Gastrocnemius medialis (tissue), 4 donors: ENCODE measurements around the gene ATP13A5. TPM values are rescaled to one million over a fixed set of nuclear protein-coding genes. Genes with fewer than 3 reads are reported as not detected.

Experiments used
- ATAC-seq, 2 donors: fragments of 150-250 bp; one replicate each; pipeline ENCODE4 v1.9.1; 2016
- DNase-seq, 2 donors: peaks; one replicate each; pipeline ENCODE4 v3.0.0-alpha.2; 2019
- H3K27ac ChIP-seq, 4 donors: fragments of 200-600 bp; sonication (generic); 1 replicate in 1 of 4; 2 replicates in 3 of 4; pipeline ENCODE4 v1.5.1; 2016 to 2018; ENCODE audit warnings: mild to moderate bottlenecking in 2 of 4, moderate library complexity in 1 of 4
- H3K27me3 ChIP-seq, 3 donors: fragments of 200-600 bp; sonication (generic) in 2 of 3; 1 replicate in 1 of 3; 2 replicates in 2 of 3; pipeline versions ENCODE4 v1.5.1 to v1.6.0; 2016 to 2019; ENCODE audit warnings: mild to moderate bottlenecking in 1 of 3, moderate library complexity in 1 of 3
- H3K36me3 ChIP-seq, 2 donors: fragments of 200-600 bp; sonication (generic) in 1 of 2; one replicate each; pipeline ENCODE4 v1.5.1; 2017 to 2018
- H3K4me1 ChIP-seq, 2 donors: fragments of 200-600 bp; sonication (generic) in 1 of 2; one replicate each; pipeline ENCODE4 v1.5.1; 2016 to 2017; ENCODE audit warnings: mild to moderate bottlenecking in 2 of 2
- H3K4me3 ChIP-seq, 4 donors: fragments of 200-600 bp; sonication (generic) in 3 of 4; 1 replicate in 1 of 4; 2 replicates in 3 of 4; pipeline ENCODE4 v1.5.1; 2016 to 2019; ENCODE audit warnings: mild to moderate bottlenecking in 2 of 4
- H3K9me3 ChIP-seq, 3 donors: fragments of 200-600 bp; sonication (generic) in 2 of 3; 1 replicate in 1 of 3; 2 replicates in 2 of 3; pipeline ENCODE4 v1.5.1; 2016 to 2019
- CTCF ChIP-seq, 5 experiments: fragments of 450-650 bp in 3 of 5; fragments of 200-600 bp in 2 of 5; sonication (generic) in 2 of 5; IDR thresholded peaks in 4 of 5; conservative IDR thresholded peaks in 1 of 5; 1 replicate in 4 of 5; 2 replicates in 1 of 5; pipeline ENCODE4 v1.5.1; 2016 to 2019; ENCODE audit warnings: antibody characterized with exemption in 5 of 5, mild to moderate bottlenecking in 3 of 5, moderate library complexity in 3 of 5
- POLR2A ChIP-seq, 2 donors: fragments of 450-650 bp; IDR thresholded peaks; one replicate each; pipeline ENCODE4 v1.6.1; 2017; ENCODE audit warnings: antibody characterized with exemption in 2 of 2, mild to moderate bottlenecking in 2 of 2, moderate library complexity in 2 of 2
- in situ Hi-C, 4 donors: fragments of 200-750 bp; cut with MboI; loops; one replicate each; pipeline versions ENCODE4 v1.15.0 to v1.8.0; 2017; ENCODE audit warnings: low sequenced_read_pairs in 4 of 4
- intact Hi-C: fragments of 100-400 bp; cut with DNase I; formaldehyde crosslinking; loops from one replicate; pipeline ENCODE4 v1.15.1; 2023; ENCODE audit warnings: low total_unique reads
- total RNA-seq, 4 donors: library from RNA; depleted of rRNA; stranded (reverse); fragments of >200 nt; gene quantifications; one replicate each; pipeline versions ENCODE4 v1.1.0 to v1.2.3, GENCODE V29; 2016

ATP13A5 gene
- total RNA-seq, 4 donors from 2014 or later: not detected

- H3K36me3 ChIP-seq: no peaks in the 10 kb centered on the region
- H3K9me3 ChIP-seq: no peaks in the 10 kb centered on the region
- no peak for TF ChIP-seq CTCF (IDR thresholded peaks at IDR 0.05 in 4 of 5, conservative IDR thresholded peaks at IDR 0.05 in 1 of 5)
- no peak for TF ChIP-seq POLR2A (IDR thresholded peaks at IDR 0.05)
- H3K4me3 ChIP-seq: no peak overlapping the region
- H3K27me3 ChIP-seq: no peaks in the 10 kb centered on the region
- H3K27ac ChIP-seq: no peak overlapping the region
- H3K4me1 ChIP-seq: peaks cover 0 to 4% of the 10 kb centered on the region in 2 donors
- DNase-seq (no peak), ATAC-seq (no peak)
- intact Hi-C loops: no loop called here
- in situ Hi-C loops: no loop called here
These were observed 82.6 kb downstream of the ATP13A5 start for GRCh38 chr3:193295985-193296384.

- TF ChIP-seq POLR2A (IDR thresholded peaks at IDR 0.05) (no peak), CTCF (IDR thresholded peaks at IDR 0.05 in 4 of 5, conservative IDR thresholded peaks at IDR 0.05 in 1 of 5) (no peak)
- no peak for DNase-seq
These were observed 86.2 kb downstream of the ATP13A5 start for GRCh38 chr3:193292386-193292785.

DNA sequence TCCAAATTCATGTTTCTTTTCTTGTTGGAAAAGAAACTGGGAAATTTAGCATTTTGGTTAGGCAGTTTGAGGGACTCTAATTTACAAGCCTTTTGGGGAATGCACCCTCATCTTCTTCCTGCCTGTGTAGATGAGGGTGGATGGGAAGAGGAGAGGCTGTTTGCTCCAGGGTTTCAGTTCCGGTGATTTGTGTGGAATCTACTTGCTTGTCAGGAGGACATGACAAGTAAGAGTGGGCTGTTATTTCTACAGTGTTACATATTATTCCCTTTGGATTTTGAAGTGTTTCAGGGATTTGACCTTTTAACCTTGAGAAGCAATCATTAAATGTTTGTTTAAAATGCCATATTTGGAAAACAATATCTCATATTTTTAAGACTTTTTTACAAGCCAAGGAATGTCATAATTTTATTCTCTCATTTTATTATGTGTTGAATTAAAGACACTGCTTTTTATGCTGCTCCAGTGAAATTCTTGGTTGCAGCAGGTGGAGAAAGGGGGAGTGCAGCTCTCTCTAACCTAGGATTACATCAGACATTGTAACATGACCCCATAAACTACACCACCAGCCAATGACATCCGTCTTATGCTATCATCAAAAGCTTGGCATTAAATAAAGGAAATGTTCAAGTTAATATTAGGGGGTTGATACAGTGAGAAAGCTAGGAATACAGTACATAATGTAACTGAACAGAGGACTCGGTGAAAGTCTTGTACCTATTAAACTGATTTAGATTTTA lies 107.3 kb downstream of the ATP13A5 start:
- Histone ChIP-seq H3K27me3 (no peaks in the 10 kb centered on the region), H3K4me3 (no peak overlapping the region), H3K4me1 (peaks cover 9 to 12% of the 10 kb centered on the region in 2 donors), H3K36me3 (no peaks in the 10 kb centered on the region), H3K27ac (no peak overlapping the region), H3K9me3 (no peaks in the 10 kb centered on the region)
- DNase-seq: no peak
- ATAC-seq: no peak
- intact Hi-C loops: no loop called here
- no peak for TF ChIP-seq POLR2A (IDR thresholded peaks at IDR 0.05)
- TF ChIP-seq CTCF (IDR thresholded peaks at IDR 0.05 in 4 of 5, conservative IDR thresholded peaks at IDR 0.05 in 1 of 5): no peak
- in situ Hi-C loops: no loop called here

More at GRCh38 chr3:193292386-193292785, 86.2 kb downstream of the ATP13A5 start:
- intact Hi-C loops: no loop called here
- Histone ChIP-seq H3K27me3 (no peaks in the 10 kb centered on the region), H3K27ac (no peak overlapping the region), H3K4me1 (no peaks in the 10 kb centered on the region), H3K4me3 (no peak overlapping the region), H3K36me3 (no peaks in the 10 kb centered on the region), H3K9me3 (no peaks in the 10 kb centered on the region)
- in situ Hi-C loops: no loop called here
- no peak for ATAC-seq

- Histone ChIP-seq H3K27me3 (no peaks in the 10 kb centered on the region), H3K4me3 (no peak overlapping the region), H3K9me3 (no peaks in the 10 kb centered on the region), H3K4me1 (peaks cover 9 to 12% of the 10 kb centered on the region in 2 donors), H3K36me3 (no peaks in the 10 kb centered on the region), H3K27ac (no peak overlapping the region)
- in situ Hi-C loops: no loop called here
- intact Hi-C loops: no loop called here
- DNase-seq: no peak
- no peak for ATAC-seq
- no peak for TF ChIP-seq POLR2A (IDR thresholded peaks at IDR 0.05)
- TF ChIP-seq CTCF (IDR thresholded peaks at IDR 0.05 in 4 of 5, conservative IDR thresholded peaks at IDR 0.05 in 1 of 5): no peak
These were observed 108.1 kb downstream of the ATP13A5 start for GRCh38 chr3:193270451-193270850.
